PFSK-1 (cell line): ENCODE measurements around the gene RMND1.

Experiments
- FOXP2 ChIP-seq: optimal IDR thresholded peaks from 2 replicates; pipeline ENCODE3; 2011; ENCODE audit warnings: borderline replicate concordance, control low read depth, inconsistent platforms; ENCODE audit not compliant: insufficient read depth; ENCODE audit errors: extremely low read length, extremely low read depth
- POLR2AphosphoS5 ChIP-seq: IDR thresholded peaks from 2 replicates; pipeline ENCODE4 v1.6.1; 2012; ENCODE audit warnings: low read depth, mild to moderate bottlenecking, control low read depth, low read length, moderate library complexity
- SIN3A ChIP-seq: IDR thresholded peaks from 2 replicates; pipeline ENCODE4 v1.6.1; 2012; ENCODE audit warnings: mild to moderate bottlenecking, low read length, moderate library complexity, borderline replicate concordance; ENCODE audit not compliant: insufficient read depth
- TAF1 ChIP-seq: IDR thresholded peaks from 2 replicates; pipeline ENCODE4 v1.6.1; 2012; ENCODE audit warnings: low read length, control low read depth, borderline replicate concordance; ENCODE audit not compliant: insufficient read depth
- TF ChIP-seq, protein P1 (sequence below), 2 experiments: IDR thresholded peaks; 2 replicates each; pipeline versions ENCODE4 v1.6.1 to v1.8.0; 2011 to 2012; ENCODE audit warnings: low read depth in 2 of 2, low read length in 2 of 2, control low read depth in 1 of 2, inconsistent platforms in 1 of 2, mild to moderate bottlenecking in 1 of 2, moderate library complexity in 1 of 2; ENCODE audit not compliant: insufficient read depth in 1 of 2

The RMND1 gene

DNA sequence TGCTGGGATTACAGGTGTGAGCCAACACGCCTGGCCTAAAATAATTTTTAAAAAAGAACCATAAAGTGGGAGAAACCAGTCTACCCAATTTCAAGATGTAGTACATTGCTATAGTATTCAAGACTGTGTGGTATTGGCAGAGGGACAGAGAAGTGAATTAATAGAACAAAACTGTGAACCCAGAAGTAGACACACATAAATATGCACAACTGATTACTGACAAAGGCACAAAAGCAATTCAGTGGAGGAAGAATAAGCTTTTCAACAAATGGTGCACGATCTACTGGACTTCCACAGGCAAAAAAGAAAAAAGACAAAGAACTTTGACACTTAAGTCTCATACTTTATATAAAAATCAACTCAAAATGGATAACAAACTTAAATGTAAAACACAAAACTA, 76.1 kb downstream of the RMND1 start:
- TF ChIP-seq, protein P1, sequence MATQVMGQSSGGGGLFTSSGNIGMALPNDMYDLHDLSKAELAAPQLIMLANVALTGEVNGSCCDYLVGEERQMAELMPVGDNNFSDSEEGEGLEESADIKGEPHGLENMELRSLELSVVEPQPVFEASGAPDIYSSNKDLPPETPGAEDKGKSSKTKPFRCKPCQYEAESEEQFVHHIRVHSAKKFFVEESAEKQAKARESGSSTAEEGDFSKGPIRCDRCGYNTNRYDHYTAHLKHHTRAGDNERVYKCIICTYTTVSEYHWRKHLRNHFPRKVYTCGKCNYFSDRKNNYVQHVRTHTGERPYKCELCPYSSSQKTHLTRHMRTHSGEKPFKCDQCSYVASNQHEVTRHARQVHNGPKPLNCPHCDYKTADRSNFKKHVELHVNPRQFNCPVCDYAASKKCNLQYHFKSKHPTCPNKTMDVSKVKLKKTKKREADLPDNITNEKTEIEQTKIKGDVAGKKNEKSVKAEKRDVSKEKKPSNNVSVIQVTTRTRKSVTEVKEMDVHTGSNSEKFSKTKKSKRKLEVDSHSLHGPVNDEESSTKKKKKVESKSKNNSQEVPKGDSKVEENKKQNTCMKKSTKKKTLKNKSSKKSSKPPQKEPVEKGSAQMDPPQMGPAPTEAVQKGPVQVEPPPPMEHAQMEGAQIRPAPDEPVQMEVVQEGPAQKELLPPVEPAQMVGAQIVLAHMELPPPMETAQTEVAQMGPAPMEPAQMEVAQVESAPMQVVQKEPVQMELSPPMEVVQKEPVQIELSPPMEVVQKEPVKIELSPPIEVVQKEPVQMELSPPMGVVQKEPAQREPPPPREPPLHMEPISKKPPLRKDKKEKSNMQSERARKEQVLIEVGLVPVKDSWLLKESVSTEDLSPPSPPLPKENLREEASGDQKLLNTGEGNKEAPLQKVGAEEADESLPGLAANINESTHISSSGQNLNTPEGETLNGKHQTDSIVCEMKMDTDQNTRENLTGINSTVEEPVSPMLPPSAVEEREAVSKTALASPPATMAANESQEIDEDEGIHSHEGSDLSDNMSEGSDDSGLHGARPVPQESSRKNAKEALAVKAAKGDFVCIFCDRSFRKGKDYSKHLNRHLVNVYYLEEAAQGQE (IDR thresholded peaks at IDR 0.05; ENCODE audit: insufficient read depth in 1 of 2, low read depth in 2 of 2, low read length in 2 of 2), result no peak
- TF ChIP-seq FOXP2 (no peak), TAF1 (no peak), SIN3A (no peak), POLR2AphosphoS5 (no peak)

GRCh38 chr6:151374036-151374683, 77.8 kb downstream of the RMND1 start:
- TF ChIP-seq, protein P1 (IDR thresholded peaks at IDR 0.05; ENCODE audit: insufficient read depth in 1 of 2, low read depth in 2 of 2, low read length in 2 of 2), result 0 out of 4 replicates have a peak, but pooled peaks of 1 of the 2 experiments have one; percentile 24
- no peak for TF ChIP-seq POLR2AphosphoS5
- peak; percentile 20 for TF ChIP-seq FOXP2

- TF ChIP-seq, protein P1 (IDR thresholded peaks at IDR 0.05; ENCODE audit: insufficient read depth in 1 of 2, low read depth in 2 of 2, low read length in 2 of 2), result no peak
- TF ChIP-seq POLR2AphosphoS5, result no peak
- no peak for TF ChIP-seq SIN3A
- TF ChIP-seq FOXP2, result no peak
- no peak for TF ChIP-seq TAF1
Measured at GRCh38 chr6:151372164-151372563, 79.8 kb downstream of the RMND1 start.

GRCh38 chr6:151370509-151371078, 81.3 kb downstream of the RMND1 start:
- TF ChIP-seq, protein P1 (IDR thresholded peaks at IDR 0.05; ENCODE audit: insufficient read depth in 1 of 2, low read depth in 2 of 2, low read length in 2 of 2), result no peak
- TF ChIP-seq TAF1 (no peak), FOXP2 (no peak), POLR2AphosphoS5 (no peak), SIN3A (no peak)
